Right kidney (tissue), 1 donor: ENCODE measurements around the gene DNHD1.
A peak's percentile ranks its signal among the peaks of the same experiment; 100 is the strongest.
"Not testable (repeated sequence)": the region's sequence is repeated elsewhere in the genome, so short reads cannot be mapped to it uniquely, and the experiment has no call there.

Source experiments
- DNase-seq: peaks from one replicate; pipeline ENCODE4 v3.0.0-alpha.2; 2016

DNHD1 gene

DNA sequence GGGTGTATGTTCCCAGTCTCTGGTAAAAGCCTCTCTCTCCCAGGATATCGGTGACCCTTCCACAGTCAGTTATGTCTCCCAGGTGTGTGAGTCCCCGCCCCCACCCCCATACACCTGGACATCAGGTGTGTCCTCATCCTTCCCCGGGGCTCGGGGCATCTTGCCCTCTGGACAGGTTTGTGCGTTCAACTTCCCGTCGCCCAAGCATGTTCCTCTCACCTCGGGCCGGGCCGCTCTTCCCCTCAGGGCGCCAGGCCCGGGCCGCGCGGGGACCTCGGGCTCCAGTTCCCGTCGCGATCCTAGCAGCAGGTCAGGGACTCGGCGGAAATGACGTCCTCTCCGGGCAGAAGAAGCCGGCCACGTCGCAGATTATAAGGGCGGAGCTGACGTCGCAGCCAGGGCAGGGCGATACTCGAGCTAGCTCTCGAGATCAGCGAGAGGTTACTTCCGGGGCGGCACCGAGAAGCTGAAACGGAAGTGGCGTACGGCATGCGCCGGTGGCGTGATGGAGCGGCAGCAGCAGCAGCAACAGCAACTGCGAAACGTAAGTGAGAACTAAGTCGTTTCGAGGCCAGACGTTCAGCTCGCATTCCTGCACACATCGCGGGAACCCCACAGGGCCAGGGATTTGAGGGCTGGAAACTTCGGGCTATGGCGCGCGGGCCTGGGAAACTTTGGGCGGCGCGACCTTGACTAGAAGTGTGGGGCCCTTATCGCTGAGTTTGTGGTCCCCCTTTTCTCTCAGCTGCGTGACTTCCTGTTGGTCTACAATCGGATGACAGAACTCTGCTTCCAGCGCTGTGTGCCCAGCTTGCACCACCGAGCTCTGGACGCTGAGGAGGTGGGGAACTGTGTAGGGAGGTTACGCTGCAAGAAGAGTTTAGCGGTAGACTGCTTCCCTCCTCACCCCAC is 15.8 kb upstream of the DNHD1 start, which contains the start of the genes ARFIP2 and TIMM10B:
ARFIP2 (minus strand) TSS at position 320 of the 912 bp plus-strand sequence. CDS start 910 bp downstream, outside the sequence.
TIMM10B (plus strand) TSS at position 490 of the 912 bp plus-strand sequence; CDS start at position 506, 16 bp downstream.
- DNase-seq = peak; percentile 84

DNA sequence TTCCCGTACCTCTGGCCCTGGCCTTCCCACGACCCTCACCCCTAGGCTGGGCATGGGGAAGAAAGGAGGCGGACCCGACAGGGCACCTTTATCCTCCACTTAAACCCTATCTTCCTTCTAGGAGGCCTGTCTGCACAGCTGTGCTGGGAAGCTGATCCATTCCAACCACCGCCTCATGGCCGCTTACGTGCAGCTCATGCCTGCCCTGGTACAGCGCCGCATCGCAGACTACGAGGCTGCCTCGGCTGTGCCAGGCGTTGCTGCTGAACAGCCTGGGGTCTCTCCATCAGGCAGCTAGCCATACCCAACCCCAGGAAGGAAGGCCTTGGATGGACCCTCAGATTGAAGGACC is 15.2 kb upstream of the DNHD1 start:
- DNase-seq = no peak

DNA sequence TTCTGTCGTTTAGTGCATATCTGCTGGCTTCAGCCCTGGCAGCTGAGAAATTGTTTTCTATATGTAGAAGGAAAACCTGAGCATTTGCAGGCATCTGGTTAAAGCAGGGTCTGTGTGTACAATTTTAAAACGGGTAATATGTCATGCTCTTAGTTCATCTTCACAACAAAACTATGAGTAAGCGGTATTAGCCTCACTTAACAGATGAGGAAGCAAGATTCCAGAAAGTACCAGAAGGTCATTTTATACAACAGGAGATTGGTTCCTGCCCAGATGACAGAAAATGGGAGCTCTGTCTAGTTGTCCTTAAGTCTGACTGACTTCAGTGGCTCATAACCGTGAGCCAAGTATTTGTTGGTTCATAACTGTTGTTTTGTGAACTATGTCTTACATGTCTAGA is 14.6 kb upstream of the DNHD1 start:
- no peak for DNase-seq

DNA sequence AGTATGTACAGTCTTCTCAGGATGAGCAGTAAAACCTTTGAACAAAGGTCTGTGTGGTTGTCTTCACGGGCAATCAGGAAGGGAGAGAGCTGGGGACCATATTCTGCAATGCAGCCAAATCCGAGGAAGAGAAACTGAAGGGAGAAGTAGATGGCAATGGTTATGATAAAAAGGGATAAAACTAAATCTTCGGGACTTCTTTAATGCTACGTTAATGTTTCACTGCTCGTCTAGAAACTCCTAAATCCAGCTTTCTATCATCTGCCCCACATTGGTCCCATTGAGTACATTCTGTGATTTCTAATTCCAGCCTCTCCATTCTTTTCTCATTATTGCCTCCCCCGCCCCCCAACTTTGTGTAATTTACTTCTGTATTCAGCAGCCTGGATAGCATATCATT is 14.1 kb upstream of the DNHD1 start:
- DNase-seq = no peak

DNA sequence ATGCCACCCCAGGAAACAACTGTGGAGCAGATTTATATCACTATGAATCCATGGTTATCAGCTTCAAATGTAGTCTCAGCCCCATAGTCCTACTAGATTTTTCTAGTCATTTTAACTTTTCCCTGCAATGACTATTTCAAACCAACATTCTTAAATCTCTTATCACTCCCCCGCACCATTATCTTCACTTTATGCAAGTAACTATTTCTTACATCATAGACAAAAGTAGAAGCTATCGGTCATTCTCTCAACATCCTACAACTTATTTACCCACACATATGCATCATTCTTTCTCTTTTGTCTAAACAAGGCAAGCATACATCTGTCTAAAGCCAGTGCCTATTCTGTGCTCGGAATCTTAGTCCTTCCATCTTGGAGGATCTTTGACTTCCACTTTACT is 11.4 kb upstream of the DNHD1 start:
- no peak for DNase-seq

DNA sequence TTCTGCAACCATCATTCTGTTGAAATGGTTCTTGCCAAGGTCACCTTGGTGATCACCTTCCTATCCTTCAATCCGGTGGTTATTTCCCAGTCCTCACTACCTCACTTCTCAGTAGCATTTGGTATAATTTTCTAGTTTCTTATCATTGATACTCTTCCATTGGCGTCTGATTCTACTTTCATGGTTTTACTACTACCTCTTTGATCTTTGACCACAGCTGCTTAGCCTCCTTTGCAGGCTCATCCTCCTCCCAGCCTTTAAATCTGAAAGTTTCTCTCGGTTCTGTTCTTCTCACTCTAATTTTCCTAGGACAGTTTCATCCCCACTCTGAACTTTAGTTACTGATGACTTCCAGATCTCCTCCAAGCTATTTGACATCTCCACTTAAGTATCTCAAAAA is 10.8 kb upstream of the DNHD1 start:
- no peak for DNase-seq

DNA sequence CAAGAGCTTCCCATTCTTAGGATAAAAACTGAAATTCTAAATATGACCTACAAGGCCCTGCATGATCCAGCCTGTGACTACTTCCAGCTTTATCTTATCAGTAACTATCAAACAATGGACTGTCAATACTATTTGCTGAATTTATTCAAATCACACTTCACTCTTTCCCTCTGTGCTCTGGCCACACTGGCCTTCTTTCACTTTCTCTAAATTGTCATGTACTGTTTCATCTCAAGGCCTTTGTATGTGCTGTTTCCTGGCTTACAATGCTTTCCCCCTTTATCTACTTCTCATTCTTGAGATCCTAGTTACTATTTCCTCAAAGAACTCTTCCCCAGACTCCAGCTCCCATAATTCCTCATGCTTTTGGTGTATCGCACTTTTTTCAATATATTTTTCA is 10.1 kb upstream of the DNHD1 start:
- no peak for DNase-seq

DNA sequence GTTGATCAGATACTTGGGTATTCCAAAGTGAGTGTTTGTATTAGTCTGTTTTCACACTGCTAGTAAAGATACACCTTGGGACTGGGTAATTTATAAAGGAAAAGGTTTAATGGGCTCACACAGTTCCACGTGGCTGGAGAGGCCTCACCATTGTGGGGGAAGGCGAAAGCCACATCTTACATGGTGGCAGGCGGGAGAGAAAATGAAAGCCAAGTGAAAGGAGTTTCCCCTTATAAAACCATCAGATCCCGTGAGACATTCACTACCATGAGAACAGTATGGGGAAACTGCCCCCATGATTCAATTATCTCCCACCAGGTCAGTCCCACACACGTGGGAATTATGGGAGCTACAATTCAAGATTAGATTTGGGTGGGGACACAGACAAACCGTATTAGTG is 8.7 kb upstream of the DNHD1 start:
- DNase-seq = no peak

DNA sequence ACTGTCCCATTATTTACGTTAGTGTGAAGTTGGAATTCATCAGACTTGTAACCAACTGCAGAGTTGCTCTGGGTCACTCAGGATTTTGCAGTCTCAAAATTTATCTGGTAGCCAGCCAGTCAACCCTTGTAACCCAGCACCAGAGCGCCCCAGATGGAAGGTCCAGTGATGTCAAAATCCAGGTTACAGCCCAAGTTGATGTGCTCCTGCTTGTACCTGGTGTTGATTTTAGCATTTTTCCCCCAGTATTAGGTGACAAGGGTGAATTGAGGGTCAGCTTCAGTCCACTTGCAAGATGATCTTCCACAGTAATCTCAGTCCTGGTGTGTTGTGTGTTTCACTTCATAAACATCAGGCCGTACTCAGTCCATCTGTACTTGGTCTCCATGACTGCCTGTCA is 8.3 kb upstream of the DNHD1 start:
- no peak for DNase-seq

DNA sequence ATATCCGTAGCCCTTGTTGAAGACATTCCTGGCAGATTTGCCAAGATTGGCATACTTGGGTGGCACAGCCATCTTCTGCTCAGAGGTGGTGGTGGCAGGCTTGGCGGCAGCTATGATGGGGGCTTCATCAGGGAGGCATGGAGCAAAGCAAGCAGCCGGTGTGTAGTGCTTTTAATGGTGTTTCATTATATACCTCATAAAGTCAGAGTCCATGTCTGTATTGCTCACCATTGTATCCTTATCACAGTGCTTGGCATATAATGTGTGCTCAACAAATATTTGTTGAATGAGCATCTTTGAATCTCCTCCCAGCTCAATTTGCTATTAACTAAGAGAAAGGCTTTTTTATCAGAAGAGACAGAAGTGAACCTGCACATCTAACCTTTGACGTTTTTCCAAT is 7.8 kb upstream of the DNHD1 start:
- no peak for DNase-seq

DNA sequence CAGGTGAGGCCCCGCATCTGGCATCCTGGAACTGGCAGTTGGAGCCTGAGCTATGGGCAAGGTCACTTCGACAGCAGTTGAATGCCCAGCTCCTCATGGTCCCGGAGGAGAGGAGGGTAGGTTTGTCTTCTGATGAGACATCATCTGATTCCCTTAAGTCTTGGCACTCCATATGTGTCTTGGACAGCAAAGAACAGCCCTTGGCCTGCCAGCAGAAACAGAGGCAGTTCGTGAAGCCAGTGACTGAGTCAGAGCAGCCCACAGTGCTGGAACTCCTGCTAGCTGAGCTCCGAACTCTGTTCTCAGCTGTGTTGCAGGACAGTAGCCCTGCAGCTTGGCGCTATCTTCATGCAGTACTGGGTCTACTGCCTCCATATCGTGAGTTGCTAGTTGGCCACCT is 1.0 kb downstream of the DNHD1 start:
- no peak for DNase-seq

DNA sequence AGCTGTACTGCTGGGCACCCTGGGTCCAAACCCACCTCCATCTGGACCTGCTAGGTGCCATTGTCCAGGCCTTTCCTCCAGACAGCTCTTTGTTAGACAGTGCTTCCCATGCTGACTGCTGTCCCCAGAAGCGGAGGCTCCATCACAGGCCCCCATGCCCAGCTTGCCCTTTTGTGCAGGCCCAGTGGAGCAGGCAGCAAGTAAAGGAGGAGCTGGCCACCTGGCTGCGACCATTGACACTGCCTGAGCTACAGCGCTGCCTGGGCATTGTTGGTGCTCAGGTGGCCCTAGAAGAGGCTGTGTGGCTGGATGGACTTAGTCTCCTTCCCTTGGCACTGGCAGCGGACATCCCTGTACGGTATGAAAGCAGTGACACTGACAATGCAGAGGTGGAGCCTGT is 1.5 kb downstream of the DNHD1 start:
- no peak for DNase-seq

DNA sequence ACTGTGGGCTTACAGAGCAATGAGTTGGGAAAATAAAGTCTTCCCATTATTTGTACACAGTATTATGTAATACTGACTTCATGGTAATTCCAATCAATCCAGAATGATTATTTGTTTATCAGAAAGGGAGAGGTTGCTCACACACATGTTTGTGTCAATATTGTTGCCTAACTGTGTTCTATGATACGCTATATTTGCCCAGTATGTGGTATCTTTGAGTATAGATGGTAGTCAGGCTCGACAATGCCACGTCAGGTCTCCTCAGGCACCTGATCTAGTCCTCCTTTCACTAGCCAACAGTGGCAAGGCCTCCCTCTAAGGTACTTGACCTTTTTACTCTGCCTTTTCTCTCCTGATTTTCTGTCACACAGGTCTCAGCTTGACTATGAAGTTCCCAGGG is 5.3 kb downstream of the DNHD1 start:
- no peak for DNase-seq

DNA sequence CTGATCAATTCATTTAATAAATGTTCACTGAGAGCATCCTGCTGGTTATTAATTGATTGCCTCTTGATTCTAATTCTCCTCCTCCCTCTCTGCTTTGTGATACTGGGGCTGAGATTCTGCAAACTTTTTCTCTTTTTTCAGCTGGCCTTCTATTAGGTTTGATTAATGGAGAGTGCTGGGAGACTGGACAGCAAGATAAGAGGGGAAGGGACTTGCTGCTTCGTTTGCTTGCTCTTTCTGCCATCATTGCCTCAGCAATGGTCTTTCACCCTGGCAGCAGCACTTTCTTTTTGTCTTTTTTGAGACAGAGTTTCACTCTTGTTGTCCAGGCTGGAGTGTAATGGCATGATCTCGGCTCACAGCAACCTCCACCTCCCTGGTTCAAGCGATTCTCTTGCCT is 7.1 kb downstream of the DNHD1 start:
- no peak for DNase-seq

DNA sequence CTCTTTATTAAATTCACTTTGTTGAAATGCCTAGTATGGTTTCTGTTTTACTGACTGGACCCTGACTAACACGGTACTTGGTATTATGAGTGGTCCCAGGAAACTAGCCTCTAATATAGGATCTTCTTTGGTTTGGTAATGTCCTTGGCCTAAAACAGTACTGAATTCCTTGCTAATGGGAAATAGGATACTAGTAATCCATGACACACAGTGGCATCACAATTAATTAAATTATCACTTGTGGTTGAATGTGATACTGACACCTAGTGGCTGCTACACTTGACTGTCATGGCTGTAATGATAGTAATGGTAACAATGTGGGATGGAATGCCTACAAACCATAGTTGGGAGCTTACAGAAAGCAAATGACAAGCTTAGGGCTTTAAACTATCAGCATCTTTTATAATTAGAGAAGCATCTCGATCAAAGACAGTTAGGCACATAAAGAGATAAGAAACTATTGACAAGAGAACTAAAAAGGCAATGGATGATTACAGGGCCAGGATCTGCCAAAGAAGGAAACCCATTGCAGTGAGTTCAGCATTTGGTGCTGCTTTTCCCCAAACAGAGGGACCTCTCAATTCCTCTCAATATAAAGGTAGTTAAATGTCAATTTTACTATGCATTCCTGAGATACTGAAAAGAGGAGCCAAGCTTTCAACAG is 8.6 kb downstream of the DNHD1 start:
- no peak for DNase-seq

DNA sequence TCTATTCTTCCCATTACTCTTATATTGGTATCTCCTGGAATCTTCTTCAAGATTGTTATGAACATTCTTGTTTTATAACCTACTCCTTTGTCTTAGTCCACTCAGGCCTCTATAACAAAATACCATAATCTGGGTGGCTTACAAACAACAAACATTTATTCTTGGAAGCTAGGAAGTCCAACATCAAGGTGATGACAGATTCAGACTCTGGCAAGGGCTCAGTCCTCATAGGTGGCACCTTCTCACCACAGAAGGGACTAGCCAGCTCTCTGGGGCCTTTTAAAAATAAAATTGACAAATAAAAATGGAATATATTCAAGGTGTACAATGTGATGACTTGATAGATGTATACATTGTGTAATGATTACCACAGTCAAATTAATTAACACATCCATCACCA is 19.8 kb downstream of the DNHD1 start:
- DNase-seq = no peak

DNA sequence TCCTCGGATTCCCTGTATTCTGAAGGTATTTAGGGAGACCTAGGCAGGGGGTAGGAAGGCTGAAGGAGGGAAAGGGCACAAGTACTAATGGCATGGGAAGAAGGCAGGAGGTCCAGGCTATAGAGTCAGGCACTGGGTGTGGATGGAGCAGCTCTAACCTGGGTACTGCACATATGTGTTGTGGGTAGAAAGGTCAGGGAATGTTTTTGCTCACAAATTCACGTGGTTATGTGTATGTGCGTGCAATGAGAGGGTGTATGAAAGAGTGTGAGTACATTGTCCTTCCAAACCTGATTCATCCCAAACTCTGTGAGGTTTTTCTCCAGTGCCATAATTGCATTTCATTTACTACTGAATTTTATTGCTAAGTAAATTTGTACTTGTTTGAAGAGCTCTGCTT is 23.2 kb downstream of the DNHD1 start:
- no peak for DNase-seq

DNA sequence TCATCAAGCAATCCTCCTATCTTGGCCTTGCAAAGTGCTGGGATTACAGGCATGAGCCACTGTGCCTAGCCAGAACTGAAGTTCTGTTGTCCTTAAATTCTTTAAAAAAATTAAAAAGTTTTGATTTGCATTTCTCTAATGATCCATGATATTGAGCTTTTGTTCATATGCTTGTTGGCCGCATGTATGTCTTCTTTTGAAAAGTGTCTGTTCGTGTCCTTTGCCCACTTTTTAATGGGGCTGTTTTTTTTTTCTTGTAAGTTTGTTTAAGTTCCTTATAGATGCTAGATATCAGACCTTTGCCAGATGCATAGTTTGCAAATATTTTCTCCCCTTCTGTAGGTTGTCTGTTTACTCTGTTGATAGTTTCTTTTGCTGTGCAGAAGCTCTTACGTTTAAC is 24.9 kb downstream of the DNHD1 start:
- DNase-seq = not testable (repeated sequence)

DNA sequence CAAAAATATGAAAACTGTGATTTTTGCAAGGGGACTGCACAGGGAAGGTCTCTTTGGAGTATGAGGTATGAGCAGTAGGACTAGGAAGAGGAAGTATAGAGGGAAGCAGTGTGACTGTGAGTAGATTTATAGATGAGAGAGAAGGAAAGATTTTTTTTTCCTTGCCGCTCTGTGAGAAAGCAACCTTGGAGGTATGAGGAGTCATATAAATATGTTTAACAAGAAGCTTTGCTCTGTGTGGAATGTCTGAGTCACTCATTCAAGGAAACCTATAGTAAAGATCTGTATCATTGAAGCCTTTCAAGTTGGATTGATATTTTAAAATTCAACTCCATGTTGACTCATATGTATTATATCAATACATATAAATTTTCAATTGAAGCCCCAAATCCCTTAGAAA is 26.2 kb downstream of the DNHD1 start:
- no peak for DNase-seq

DNA sequence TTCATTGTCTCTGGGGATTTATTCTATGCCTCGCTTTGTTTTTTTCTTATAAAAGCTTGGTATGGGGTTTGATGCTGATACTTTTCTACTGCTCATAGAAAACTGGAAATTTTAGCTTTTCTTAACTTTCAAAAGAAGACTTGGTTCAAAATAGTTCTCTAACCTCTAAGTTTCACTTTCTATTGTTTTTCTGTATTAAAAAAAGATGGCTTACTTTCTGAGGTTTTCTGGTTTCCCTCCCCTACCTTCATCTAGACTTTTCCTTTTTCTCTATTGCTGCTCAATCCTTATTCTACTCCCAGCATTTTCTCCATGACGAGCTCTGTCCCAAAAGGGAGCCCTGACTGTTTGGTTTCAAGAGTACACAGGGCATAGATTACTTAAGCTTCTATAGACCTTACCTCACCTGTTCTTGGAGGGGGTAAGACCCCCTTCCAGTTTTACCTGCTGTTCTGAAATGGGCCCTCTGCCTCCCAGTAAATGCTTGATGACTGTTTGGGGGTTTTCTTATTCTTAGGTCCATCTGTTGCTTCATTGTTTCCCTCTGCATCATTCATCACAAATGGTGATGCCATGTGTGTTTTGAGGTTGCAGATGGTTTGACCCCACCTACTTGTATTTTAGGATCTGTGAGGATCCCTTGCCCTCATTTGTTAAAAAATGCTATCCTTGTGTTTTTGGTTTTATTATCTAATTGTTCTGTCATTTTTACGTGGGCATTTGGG is 29.5 kb downstream of the DNHD1 start:
- DNase-seq = no peak

DNA sequence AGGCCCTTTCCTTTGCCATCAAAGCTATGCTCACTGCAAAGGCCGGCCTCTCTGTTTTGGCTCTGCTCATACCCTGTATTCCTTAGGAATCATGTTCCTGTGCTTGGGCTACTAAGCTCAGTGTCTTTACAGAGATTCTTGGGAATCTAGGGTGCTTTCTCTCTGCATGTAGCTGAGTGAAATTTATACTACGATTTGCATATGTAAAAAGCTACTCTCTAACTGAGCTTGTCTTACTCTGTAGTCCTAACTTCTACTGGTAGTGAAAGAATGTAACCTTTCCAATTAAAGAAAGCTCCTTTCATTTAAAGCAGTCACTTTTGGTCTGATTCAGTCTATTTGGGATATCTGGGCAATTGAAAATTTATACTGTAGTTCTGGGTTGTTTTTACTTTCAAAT is 32.2 kb downstream of the DNHD1 start:
- no peak for DNase-seq

DNA sequence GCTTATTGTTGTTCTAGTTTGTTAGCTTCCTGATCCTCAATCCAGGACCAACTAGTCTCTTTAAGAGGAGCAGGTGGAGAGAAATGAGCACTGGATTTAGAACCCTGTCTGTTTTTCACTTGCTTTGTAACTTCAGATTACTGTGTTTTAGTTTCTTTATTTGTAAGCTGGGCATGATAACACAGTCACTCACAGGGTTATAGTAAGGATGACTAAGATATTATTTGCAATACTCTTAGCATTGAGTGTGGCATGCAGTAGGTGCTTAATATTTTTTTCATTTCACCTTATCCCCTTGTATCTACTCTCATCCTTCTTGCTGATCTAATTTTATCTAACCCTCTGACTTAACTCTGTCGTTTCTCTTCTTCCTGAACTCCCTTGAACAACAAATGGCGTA is 33.8 kb downstream of the DNHD1 start:
- no peak for DNase-seq

DNA sequence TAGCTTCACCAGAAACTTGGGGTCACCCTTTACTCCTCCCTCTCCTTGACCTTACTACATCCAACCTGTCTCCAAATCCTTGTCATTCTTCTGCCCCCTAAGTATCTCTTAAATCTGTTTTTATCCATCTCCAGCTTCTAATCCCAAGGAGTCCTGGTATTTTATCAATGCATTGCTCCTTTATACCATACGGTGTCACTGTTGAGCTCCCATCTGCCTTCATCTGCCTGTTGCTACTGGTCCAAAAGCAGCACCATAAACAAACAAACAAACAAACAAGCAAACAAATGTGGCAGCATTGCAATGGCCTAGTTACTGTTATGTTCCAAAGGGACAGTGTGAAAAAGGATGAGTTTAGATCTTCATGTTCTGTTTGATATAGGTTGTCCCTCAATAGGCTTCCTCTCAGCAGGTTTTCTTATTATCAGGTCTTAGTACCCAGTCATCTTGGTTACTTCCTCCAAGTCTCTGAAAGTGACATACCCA is 34.2 kb downstream of the DNHD1 start:
- peak; percentile 47 for DNase-seq
